Dermis blood vessel endothelial cell (primary cell): ENCODE measurements around the gene POU5F2. TPM values are rescaled to one million over a fixed set of nuclear protein-coding genes. Genes with fewer than 3 reads are reported as not detected.
A peak's percentile ranks its signal among the peaks of the same experiment; 100 is the strongest.

ENCODE experiments used
- DNase-seq: peaks from one replicate; pipeline ENCODE4 v3.0.0; 2010
- total RNA-seq: library from RNA; depleted of rRNA; stranded (reverse); fragments of >200 nt; gene quantifications from 2 replicates; pipeline ENCODE4 v1.2.3, GENCODE V29; 2014

POU5F2 gene, protein sequence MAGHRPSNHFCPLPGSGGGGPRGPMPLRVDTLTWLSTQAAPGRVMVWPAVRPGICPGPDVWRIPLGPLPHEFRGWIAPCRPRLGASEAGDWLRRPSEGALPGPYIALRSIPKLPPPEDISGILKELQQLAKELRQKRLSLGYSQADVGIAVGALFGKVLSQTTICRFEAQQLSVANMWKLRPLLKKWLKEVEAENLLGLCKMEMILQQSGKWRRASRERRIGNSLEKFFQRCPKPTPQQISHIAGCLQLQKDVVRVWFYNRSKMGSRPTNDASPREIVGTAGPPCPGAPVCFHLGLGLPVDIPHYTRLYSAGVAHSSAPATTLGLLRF
- total RNA-seq = 0.65 and 1.2 TPM in 2 replicates

DNA sequence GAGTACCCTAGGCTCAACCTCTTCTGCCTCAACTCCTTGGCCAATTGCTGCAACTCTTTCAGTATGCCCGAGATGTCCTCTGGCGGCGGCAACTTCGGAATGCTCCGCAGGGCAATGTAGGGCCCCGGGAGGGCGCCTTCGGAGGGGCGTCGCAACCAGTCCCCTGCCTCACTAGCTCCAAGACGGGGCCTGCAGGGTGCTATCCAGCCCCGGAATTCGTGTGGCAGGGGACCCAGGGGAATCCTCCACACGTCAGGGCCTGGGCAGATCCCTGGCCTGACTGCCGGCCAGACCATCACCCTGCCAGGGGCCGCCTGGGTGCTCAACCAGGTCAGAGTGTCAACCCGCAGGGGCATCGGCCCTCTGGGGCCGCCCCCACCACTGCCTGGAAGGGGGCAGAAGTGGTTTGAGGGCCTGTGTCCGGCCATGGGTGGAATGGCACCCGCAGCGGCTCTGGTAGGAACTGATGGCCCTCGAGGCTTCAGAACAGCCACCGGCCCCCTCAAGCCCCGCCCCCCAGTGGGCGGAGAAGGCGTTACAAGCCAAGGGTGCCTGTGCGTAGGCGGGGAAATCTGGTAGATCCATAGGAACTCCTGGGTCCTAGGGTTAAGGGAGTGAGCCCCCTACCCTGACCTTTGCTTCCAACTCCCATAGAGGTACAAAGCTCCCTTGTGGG, at the start of gene POU5F2:
TSS of gene POU5F2 (minus strand) at position 465 of the 676 bp plus-strand sequence. CDS start at position 428, 37 bp downstream.
- no peak for DNase-seq

DNA sequence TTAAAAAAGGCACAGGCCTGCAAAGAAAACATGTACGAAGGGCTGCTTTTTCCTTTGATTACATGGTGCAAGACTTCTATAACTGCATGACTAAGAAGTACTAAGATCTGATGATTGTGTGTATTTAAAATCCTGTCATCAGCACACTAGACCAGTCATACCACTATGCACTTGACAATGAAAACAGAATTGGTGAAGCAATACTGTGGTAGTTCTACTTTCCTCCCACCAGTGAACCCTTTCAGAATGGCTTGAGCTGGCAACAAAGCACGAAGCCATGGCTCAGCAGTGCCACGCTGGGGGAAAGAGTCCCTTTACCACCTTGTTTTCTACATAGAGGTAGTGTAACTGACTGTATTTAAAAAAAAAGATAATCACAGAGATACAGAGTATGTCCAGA, 49.0 kb upstream of the POU5F2 start:
- no peak for DNase-seq

DNA sequence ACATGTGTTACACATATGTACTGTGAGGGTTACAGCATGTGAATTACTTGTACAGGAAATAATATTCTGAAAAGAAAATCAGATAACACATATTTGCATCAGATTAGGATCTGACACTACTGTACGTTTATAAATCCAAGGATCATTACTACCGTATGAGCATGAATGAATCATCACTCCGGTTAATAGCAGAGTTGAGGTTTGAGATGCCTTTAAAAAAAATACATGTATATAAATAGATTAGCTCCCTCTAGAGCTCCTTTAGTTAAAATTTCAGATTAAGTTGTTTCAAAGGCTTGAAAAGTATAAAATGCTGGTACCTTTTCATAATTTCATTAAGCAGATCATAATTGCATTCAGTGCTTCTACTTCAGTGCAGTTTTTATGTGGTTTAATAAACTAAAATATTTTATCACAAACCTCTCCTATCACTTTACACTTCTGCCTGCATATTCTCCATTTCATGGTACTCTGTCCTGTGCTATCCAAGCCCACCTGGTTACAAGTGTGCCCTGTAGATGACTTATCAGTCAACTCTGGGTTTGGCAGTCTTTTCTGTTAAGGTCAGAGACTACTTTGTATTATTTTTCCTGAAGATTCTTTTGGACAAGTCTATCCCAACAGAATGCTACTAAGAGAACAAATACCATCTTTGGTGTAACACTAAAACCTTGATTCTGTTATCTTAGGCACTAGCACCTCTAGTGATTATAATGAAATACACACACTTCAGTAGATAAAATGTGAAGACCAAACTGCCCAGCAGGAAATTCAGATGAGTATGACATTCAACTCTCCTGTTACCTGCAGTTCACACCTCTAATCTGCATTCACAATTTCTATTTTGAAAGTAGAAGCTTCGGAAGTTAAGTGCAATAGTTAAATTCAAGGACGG, 48.0 kb upstream of the POU5F2 start:
- DNase-seq = peak; percentile 49

DNA sequence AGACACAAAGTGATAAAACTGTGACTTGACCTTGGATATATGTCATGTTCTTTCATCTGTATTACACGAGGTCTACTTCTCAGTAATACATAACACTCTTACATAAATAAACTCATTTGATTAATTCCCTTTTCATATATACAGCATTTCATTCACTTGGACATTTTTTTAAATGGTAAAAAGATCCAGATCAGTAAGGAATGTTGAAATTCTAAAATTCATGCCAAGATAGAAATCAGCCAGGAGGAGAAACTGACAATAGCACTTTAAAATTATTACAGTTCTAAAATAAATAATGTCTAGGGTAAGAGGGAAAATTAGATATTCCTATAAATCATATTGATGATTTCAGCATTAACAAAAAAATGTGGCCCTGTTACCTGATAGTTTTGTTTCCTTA, 46.2 kb upstream of the POU5F2 start:
- no peak for DNase-seq

DNA sequence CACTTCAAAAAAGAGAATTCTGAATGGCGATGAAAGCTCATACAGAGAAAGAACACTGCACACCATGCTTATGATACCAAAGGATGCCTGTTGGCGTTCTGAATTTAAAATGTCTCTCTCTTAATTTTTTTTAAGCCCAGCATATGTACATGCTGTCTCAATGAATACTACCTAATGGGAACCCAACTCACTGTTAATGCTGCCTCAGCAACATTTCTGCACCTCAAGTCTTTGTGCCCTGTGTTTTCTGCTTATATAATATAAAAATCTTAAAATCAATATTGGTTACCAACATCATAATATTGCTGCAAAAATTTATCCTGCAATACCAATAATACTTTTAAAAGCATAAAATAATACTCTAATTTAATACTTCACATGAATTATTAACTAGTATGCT, 44.1 kb upstream of the POU5F2 start:
- DNase-seq = no peak

DNA sequence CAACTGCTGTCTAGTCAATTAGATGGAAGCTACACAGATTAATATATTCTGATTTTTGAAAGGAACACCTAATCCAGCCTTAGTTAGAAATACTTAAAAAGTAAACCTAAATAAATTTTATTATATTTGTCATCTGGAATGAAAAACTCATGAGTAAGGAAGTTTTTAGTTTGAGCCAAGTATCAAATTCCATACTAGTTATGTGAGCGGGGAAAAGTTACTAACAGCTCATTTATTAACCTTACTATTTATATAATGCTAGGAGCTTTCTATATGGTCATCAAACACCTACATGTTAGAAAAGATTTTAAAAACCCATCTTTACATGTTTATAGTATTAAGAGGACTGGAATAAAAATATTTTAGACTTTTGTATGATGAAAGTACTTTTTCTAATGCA, 41.6 kb upstream of the POU5F2 start:
- DNase-seq = no peak

DNA sequence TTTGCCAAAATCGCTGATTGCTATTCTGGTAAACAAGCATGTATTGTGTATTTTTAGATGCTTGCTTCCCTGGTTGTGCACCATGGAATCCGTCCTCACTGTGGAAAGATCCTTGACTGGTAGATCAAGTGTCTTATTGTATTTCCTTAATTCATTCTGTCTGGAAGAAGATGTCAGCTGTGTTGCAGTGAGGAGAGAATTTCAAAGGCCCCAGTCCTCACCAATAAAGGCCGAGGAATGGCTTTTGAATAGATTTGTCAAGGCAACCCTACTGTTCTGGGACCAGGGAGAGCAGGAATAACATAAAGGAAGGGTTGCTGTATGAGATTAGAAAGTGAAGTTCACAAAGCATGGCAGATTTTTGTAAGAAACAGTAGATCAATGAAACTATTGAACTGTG, 36.2 kb upstream of the POU5F2 start:
- no peak for DNase-seq

DNA sequence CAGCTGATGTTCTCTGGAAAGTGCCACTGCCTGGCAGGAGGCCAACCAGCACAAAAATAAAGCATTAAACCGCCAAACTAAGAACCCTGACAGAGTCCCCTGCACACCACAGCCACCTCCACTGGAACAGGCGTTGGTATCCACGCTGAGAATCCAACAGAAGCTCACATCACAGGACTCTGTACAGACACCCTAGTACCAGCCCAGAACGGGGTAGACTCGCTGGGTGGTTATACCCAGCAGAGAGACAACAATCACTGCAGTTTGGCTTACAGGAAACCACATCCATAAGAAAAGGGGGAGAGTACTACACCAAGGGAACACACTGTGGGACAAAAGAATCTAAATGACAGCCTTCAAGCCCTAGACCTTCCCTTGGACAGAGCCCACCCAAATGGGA, 15.0 kb upstream of the POU5F2 start:
- no peak for DNase-seq

DNA sequence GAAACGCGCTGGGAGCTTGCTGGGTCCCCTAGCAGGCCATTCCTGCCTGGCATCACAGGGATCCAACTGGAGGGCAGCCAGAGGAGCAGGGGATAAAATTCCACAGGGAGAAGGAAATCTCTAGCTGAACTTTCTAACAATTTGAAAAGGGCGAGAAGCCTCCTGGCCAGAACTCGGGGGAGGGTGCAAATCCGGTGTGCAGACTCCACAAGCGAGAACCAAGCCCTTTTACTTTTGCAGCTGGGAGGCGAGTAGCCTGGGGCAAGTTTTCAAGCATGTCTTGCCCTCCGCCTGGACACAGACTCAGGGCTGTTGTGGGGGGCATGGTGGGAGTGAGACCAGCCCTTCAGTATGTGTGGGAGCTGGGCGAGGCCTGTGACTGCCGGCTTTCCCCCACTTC, 14.3 kb upstream of the POU5F2 start:
- DNase-seq = no peak

DNA sequence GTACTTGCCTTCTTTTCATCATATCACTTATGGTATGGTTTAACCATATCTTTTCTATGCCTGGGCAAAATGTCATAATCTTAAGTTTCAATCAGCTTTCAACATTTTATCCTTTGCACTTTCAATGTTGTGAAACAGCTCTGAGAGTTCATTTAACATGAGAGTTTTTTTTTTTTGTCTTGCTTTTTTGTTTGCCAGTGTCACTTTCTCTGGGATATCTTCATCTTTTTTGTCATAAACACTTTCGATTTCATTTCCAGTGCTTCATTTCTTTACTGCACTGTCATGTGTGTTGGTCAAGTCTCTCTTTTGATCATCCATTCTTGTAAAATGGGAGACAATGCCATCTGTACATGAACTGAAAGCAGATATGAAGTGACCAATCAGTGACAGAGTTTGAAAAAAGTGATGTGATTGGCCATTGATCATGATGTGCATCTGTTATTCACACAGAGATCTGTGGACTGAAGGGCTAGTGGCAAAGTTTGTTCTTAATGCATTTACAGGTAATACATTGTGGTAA, 7.5 kb upstream of the POU5F2 start:
- no peak for DNase-seq

DNA sequence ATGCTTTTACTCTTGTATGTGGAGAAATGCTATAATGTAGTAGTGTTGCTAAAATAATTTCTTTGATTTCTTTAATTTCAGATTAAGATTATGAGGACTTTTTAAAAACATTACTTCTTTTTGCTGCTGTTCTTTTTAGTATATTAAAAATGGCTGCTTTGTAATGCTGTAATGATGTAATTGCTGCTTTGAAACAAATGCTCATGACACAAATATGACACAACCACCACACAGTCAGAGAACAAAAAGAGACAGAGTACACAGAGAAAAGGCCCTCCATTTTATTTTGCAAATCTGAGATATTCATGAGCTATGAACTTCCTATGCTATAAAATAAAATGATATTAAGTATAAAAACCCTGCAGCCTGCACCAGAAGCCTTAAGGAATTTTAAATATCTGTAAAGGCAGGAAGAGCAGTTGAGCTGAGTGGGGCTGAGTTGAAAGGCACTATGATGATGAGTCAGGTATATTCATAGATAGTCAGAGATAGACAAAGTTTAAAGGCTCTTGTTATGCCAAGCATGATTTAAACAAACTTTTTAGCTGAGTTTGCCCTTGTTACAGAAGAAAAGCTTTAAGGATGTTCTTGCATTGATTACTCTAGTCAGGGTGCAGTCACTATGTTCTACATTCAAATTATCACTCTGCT, 5.1 kb upstream of the POU5F2 start:
- no peak for DNase-seq

DNA sequence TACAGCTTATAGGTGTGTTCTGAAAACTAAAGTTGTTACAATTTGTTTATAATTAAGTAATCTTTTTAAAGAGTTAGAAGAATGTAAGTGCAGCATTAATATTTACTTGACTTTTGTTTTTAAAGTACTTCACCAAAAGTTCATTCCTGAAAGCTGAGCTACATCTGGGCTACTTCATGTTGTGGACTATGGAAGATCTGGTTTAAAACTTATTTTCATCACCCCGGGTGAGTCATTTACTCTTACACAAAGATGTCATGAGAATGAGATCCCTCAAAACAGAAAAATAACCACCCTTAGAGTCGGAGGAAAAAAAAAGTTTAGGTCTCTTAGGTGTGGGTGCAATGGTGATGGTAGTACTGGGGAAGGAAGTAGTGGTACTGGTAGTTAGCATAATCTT, 5.1 kb downstream of the POU5F2 start:
- DNase-seq = no peak

DNA sequence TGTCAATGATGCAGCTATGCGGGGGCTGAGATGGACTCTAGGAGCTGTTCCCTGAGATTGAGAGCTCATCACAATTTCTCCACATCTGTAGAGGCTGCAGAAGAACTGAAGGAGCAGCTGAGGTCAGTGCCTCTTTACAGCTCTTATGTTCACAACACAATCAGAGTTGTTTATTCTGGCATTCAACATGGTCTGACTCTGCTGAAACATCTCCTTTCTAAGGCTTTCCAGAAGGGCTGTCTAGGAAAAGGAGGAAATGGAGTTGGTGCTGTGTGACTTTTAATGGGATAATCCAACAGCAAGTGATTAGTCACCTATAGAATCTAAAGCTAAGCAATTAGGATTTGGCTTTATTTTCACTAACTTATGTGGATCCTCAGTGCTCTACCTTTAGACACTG, 6.0 kb downstream of the POU5F2 start:
- peak; percentile 81 for DNase-seq

DNA sequence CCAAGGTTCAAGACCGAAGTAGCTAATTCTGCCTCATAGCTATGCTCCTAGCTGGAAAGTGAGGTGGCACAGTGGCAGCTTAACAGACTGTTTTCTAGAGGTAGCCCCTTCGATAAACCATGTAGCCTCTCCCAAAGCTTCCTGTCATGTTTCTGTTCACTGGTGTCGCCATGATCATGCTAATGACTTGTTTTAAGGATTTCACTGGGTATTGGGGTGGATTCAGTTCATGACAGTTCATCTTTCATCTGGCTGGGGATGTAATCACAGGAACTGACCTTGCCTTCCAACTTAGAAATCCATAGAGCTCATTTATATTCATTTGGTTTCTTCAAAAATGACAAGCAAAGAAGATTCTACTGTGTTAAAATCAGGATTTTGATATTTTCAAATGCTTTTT, 9.4 kb downstream of the POU5F2 start:
- no peak for DNase-seq

DNA sequence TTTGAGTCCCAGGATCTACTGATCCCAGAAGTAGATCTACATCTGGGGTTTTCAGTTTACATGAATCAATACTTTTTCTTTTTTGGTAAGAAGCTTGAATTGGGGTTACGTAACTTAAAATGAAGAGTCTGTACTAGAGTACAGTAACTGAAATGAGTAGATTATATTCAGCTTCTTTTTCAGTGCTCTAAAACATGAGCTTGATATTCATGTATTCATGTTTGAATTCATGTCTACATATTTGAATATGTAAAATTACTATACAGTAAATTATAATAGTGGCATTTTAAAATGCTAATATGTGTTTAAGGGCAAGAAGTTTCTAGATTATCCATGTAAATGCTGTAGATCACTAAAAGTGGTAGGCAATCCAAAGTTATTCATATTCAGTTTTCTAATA, 14.8 kb downstream of the POU5F2 start:
- DNase-seq = no peak

DNA sequence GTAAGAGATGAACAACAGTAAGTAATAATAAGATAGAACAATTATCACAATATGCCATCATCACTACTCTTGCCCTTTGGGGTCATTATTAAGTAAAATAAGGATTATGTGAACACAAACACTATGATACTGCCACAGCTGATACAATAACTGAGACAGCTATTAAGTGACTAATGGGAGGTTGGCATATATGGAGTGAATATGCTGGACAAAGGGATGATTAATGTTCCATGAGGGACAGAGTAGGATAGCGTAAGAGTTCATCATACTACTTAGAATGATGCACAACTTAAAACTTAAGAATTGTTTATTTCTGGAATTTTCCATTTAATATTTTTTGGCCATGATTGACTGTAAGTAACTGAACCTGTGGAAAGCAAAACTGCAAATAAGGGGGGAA, 16.6 kb downstream of the POU5F2 start:
- DNase-seq = no peak

DNA sequence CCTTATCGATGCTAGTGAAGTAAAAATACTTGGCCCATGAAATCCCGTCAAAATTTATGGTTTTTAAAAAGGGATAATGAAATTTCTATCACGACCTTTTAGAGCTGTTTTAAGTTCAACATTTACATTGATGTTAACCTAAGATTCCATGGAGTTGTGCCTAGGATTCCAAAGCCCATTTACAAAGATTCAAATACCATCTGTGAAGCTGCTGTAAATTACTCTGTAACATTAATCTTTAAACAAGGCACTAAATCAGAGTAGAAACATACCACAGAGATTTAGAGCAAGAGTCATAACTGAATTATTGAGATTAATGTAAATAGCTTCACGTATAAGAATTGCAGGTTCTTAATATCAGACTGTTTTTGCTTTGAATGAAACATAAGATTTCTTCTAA, 17.7 kb downstream of the POU5F2 start:
- no peak for DNase-seq

DNA sequence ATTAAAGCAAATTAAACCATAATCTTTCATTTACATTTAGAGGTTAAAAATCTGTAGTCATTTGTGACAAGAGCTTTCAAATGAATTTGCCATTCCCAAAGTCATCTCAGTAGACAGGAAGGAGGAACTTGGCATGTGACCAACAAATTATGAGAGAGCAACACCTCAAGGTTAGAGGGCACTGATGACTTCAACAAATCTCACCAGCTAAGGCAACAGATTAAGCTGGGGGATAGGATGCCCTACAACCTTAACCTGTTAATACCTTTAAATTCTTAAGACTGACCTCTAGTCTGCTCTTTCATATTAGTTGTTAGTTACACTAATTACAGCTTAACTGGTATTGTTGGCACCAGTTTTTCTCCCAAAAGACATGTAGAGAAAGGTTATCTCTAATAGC, 18.4 kb downstream of the POU5F2 start:
- peak; percentile 23 for DNase-seq

DNA sequence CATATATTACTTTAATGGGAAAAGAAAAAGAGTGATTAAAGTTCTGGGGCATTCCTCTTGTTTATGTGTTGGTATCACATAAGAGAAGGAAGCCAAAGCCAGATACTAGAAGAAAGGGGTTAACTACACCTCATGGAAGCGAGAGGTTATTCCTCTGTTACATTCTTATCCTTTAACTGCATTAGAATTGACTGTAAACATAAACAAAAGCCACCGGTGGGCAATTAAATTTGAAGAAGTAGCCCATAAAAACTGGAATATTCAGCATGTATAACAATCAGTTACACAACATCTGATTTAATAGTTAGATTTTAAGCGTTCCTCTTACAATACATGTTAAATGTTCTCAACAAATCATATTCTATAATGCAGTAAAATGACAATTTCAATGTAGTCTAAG, 18.8 kb downstream of the POU5F2 start:
- DNase-seq = no peak

DNA sequence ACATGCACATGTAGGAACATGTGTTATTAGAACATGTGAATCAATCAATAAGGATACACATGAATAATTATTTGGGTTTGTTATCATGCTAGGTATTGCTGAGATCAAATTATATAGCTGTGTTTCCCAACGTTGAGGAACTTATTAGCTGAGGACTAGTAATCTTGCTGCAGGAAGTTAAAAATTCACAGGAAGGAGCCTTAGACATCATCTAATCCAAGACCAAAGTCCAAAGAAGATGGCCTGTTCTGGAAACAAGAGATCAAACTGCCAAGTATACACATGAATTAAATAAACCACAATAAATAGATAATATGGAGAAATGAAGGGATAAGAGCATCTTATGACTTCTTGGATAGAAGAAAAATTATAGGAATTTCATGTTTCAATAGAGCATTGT, 19.9 kb downstream of the POU5F2 start:
- DNase-seq = no peak

DNA sequence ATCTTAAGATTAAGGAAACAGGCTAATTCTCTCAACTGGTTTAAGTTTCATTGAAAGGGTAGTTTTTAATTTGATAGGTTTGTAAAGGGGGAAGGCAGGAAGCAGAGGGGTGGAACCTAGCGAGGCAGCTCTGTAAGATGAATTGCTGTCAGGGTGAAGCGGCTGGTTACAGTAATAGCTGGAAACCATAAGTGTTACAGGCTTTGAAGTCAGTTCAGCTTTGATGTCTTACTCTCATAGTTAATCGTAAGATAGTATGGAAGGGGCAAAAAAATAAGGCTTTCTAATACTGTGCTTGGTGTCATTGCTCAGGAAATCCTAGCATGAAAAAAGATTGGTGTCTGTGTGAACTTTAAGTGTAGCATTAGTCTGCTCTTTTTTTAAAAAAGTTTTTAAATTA, 20.3 kb downstream of the POU5F2 start:
- no peak for DNase-seq

DNA sequence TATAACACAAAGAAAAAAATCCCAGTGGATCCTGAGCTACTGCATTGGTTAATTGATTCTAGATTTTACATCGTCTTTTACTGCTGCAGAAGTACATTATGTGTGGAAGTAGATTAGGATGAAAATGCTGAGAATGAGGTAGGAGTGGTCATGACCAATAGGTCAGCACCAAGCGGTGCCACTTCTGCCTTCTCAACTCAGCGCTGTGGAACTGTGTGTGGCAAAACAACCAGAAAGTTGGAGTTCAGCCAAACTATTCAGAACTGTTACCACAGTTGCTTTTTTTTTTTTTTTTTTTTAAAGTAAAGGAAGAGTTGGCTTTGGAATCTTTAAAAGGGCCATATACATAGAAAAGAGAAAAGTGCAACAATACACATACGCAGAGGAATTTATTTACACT, 24.2 kb downstream of the POU5F2 start:
- peak; percentile 73 for DNase-seq

DNA sequence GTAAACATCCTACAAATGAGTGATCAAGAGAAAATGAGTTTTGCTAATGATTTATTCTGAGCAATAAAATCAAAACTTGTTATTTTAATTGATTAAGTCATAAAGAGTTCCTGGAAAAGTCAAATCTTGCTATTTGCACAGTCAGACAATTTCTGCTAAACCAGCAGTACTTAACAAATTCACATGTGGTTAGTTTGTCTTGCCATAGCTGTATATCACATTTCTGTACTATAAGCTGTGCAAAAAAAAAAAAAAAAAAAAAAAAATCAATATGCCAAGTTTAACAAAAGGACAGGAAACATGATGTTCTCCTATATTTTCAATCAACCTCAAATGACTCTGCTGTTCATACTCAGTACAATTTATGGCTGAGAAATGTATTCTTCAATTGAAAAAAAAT, 24.9 kb downstream of the POU5F2 start:
- no peak for DNase-seq
